ENCODE measurements around the gene PUS7L. TPM values are rescaled to one million over a fixed set of nuclear protein-coding genes. Genes with fewer than 3 reads are reported as not detected.
A peak's percentile ranks its signal among the peaks of the same experiment; 100 is the strongest.

The PUS7L gene
- polyA plus RNA-seq, 3 donors, result 1.6 to 14.5 (median 13.0) TPM

GRCh38 chr12:43795716-43796280, 37.2 kb upstream of the PUS7L start:
- Histone ChIP-seq H3K4me3 (replicated peaks in 1 of 3; ENCODE audit: low read depth in 2 of 3, low read length in 3 of 3) (no peak overlapping the region), H2AFZ (ENCODE audit: insufficient read depth, low read depth, low read length, poor library complexity, severe bottlenecking) (no peak overlapping the region), H3K79me2 (ENCODE audit: insufficient read depth, low read length) (no peaks in the 10 kb centered on the region), H3K27me3 (ENCODE audit: control insufficient read depth in 2 of 2, insufficient read depth in 2 of 2, low read length in 2 of 2) (no peaks in the 10 kb centered on the region), H3K4me2 (replicated peaks; ENCODE audit: extremely low read depth, low read length, poor library complexity, severe bottlenecking) (no peak overlapping the region), H4K20me1 (ENCODE audit: insufficient read depth, low read length) (peaks cover 8% of the 10 kb centered on the region), H3K9ac (ENCODE audit: insufficient read depth, low read length, poor library complexity, severe bottlenecking) (no peak overlapping the region), H3K36me3 (replicated peaks in 1 of 2; ENCODE audit: control insufficient read depth in 1 of 2, insufficient read depth in 2 of 2, low read length in 2 of 2) (peaks cover 61 to 70% of the 10 kb centered on the region in 2 donors), H3K4me1 (ENCODE audit: control insufficient read depth in 1 of 2, insufficient read depth in 2 of 2, low read length in 2 of 2) (no peaks in the 10 kb centered on the region), H3K9me3 (replicated peaks in 1 of 2; ENCODE audit: control insufficient read depth in 1 of 2, insufficient read depth in 1 of 2, low read length in 2 of 2) (peaks cover 0 to 3% of the 10 kb centered on the region in 2 donors), H3K27ac (ENCODE audit: low read depth in 1 of 2, low read length in 2 of 2) (peak overlapping the region in 1 of 2 donors; percentile 7)
- H3K27ac Mint-ChIP-seq, result peak overlapping the region in 2 of 7 donors; percentile 13 to 40
- TF ChIP-seq CTCF (IDR thresholded peaks at IDR 0.05), result no peak
- no peaks in the 10 kb centered on the region for H3K27me3 Mint-ChIP-seq (ENCODE audit: low read depth in 3 of 3)
- intact Hi-C loops (cut with micrococcal nuclease), result no loop called here
- peaks cover 47 to 48% of the 10 kb centered on the region in 2 donors for H3K36me3 Mint-ChIP-seq
- WGBS (ENCODE audit: insufficient coverage), result no CpG with 5 or more reads among the region's 2 CpGs
- no peak for DNase-seq
- H3K4me1 Mint-ChIP-seq, result peaks cover 1% of the 10 kb centered on the region
- peaks cover 0 to 6% (median 2%) of the 10 kb centered on the region in 7 donors for H3K9me3 Mint-ChIP-seq
- H3K4me3 Mint-ChIP-seq, result no peak overlapping the region

- no peaks in the 10 kb centered on the region for H3K27me3 ChIP-seq (ENCODE audit: control insufficient read depth in 2 of 2, insufficient read depth in 2 of 2, low read length in 2 of 2)
- H3K4me2 ChIP-seq (replicated peaks; ENCODE audit: extremely low read depth, low read length, poor library complexity, severe bottlenecking), result no peak overlapping the region
- peaks cover 32 to 45% of the 10 kb centered on the region in 2 donors for H3K36me3 Mint-ChIP-seq
- H3K4me1 ChIP-seq (ENCODE audit: control insufficient read depth in 1 of 2, insufficient read depth in 2 of 2, low read length in 2 of 2), result no peaks in the 10 kb centered on the region
- TF ChIP-seq CTCF (IDR thresholded peaks at IDR 0.05), result no peak
- H3K9me3 Mint-ChIP-seq, result peaks cover 0 to 6% (median 2%) of the 10 kb centered on the region in 7 donors
- no peak overlapping the region for H2AFZ ChIP-seq (ENCODE audit: insufficient read depth, low read depth, low read length, poor library complexity, severe bottlenecking)
- H3K27ac Mint-ChIP-seq, result no peak overlapping the region
- H3K79me2 ChIP-seq (ENCODE audit: insufficient read depth, low read length), result no peaks in the 10 kb centered on the region
- peaks cover 41 to 46% of the 10 kb centered on the region in 2 donors for H3K36me3 ChIP-seq (replicated peaks in 1 of 2; ENCODE audit: control insufficient read depth in 1 of 2, insufficient read depth in 2 of 2, low read length in 2 of 2)
- H3K4me3 Mint-ChIP-seq, result no peak overlapping the region
- no peaks in the 10 kb centered on the region for H4K20me1 ChIP-seq (ENCODE audit: insufficient read depth, low read length)
- no peak overlapping the region for H3K9ac ChIP-seq (ENCODE audit: insufficient read depth, low read length, poor library complexity, severe bottlenecking)
- H3K9me3 ChIP-seq (replicated peaks in 1 of 2; ENCODE audit: control insufficient read depth in 1 of 2, insufficient read depth in 1 of 2, low read length in 2 of 2), result peaks cover 0 to 3% of the 10 kb centered on the region in 2 donors
- DNase-seq, result no peak
- intact Hi-C loops (cut with micrococcal nuclease), result no loop called here
- no peak overlapping the region for H3K27ac ChIP-seq (ENCODE audit: low read depth in 1 of 2, low read length in 2 of 2)
- no peak overlapping the region for H3K4me3 ChIP-seq (replicated peaks in 1 of 3; ENCODE audit: low read depth in 2 of 3, low read length in 3 of 3)
- H3K4me1 Mint-ChIP-seq, result no peaks in the 10 kb centered on the region
- no peaks in the 10 kb centered on the region for H3K27me3 Mint-ChIP-seq (ENCODE audit: low read depth in 3 of 3)
Measured at GRCh38 chr12:43789941-43790340, 31.4 kb upstream of the PUS7L start.
